K562 (cell line): Measurements from ENCODE around the gene TRIM71.
"Not testable (repeated sequence)": the region's sequence is repeated elsewhere in the genome, so short reads cannot be mapped to it uniquely, and the experiment has no call there.

Experiments used
- ATF6 ChIP-seq: sonication (generic); formaldehyde crosslinking; IDR thresholded peaks from 2 replicates; pipeline ENCODE4 v1.4.0; 2020; ENCODE audit warnings: mild to moderate bottlenecking, missing genetic modification reagents
- CHD2 ChIP-seq: IDR thresholded peaks from 2 replicates; pipeline ENCODE4 v1.6.1; 2011; ENCODE audit warnings: low read depth, low read length
- ETV6 ChIP-seq, 3 experiments: fragments of 150-350 bp in 1 of 3; sonication (generic) in 1 of 3; formaldehyde crosslinking in 1 of 3; IDR thresholded peaks; 2 replicates each; pipeline versions ENCODE4 v1.6.1 to v1.8.0; 2014 to 2022; ENCODE audit warnings: borderline replicate concordance in 2 of 3, low read depth in 2 of 3, antibody characterized with exemption in 1 of 3, low read length in 1 of 3, mild to moderate bottlenecking in 1 of 3, missing genetic modification reagents in 1 of 3
- JUN ChIP-seq, 2 experiments: sonication (generic) in 1 of 2; formaldehyde crosslinking in 1 of 2; IDR thresholded peaks; 2 replicates each; pipeline versions ENCODE4 v1.6.1 to v1.8.0; 2012 to 2022; ENCODE audit warnings: borderline replicate concordance in 2 of 2, mild to moderate bottlenecking in 2 of 2, improper control_type of control experiment in 1 of 2, low read depth in 1 of 2, low read length in 1 of 2, missing genetic modification reagents in 1 of 2
- MYC ChIP-seq, 2 experiments: fragments of 250-450 bp in 1 of 2; sonication (Bioruptor Pico) in 1 of 2; IDR thresholded peaks; 2 replicates each; pipeline versions ENCODE4 v1.5.1 to v1.6.1; 2012 to 2021; ENCODE audit warnings: low read depth in 2 of 2, borderline replicate concordance in 1 of 2, improper control_type of control experiment in 1 of 2, low read length in 1 of 2, mild to moderate bottlenecking in 1 of 2, moderate library complexity in 1 of 2
- POLR2A ChIP-seq: fragments of 450-650 bp; conservative IDR thresholded peaks from 2 replicates; pipeline ENCODE4 v1.6.1; 2016
- SP1 ChIP-seq: sonication (generic); formaldehyde crosslinking; IDR thresholded peaks from 2 replicates; pipeline ENCODE4 v1.8.1; 2022; ENCODE audit warnings: mild to moderate bottlenecking, missing genetic modification reagents
- TFAP4 ChIP-seq: sonication (generic); formaldehyde crosslinking; IDR thresholded peaks from 2 replicates; pipeline ENCODE4 v1.8.0; 2022; ENCODE audit warnings: missing genetic modification reagents, mild to moderate bottlenecking, moderate library complexity, borderline replicate concordance
- ZFP36 ChIP-seq: fragments of 150-350 bp; IDR thresholded peaks from 2 replicates; pipeline ENCODE4 v1.6.1; 2018; ENCODE audit warnings: low read length, low read depth; ENCODE audit not compliant: partially characterized antibody
- ZNF274 ChIP-seq: IDR thresholded peaks from 2 replicates; pipeline ENCODE4 v1.6.1; 2011; ENCODE audit warnings: low read depth, mild to moderate bottlenecking, low read length, moderate library complexity, borderline replicate concordance

- TF ChIP-seq POLR2A; TFAP4; JUN (IDR thresholded peaks at IDR 0.05; ENCODE audit: borderline replicate concordance, low read depth, low read length); JUN (CRISPR knock-in tag; IDR thresholded peaks at IDR 0.05; ENCODE audit: borderline replicate concordance); MYC (IDR thresholded peaks at IDR 0.05; ENCODE audit: low read depth, low read length); MYC (CRISPR knock-in tag; IDR thresholded peaks at IDR 0.05; ENCODE audit: borderline replicate concordance, low read depth); CHD2; ZNF274; ATF6 (CRISPR knock-in tag); ZFP36; SP1; ETV6 (IDR thresholded peaks at IDR 0.05; ENCODE audit: borderline replicate concordance in 1 of 2, low read depth in 2 of 2, low read length in 1 of 2); ETV6 (CRISPR knock-in tag; IDR thresholded peaks at IDR 0.05; ENCODE audit: borderline replicate concordance): not testable (repeated sequence)
Observed at GRCh38 chr3:32823641-32824184, 5.9 kb downstream of the TRIM71 start.
